Left lung (tissue), 10 donors: ENCODE results near the gene TOP2A. TPM values are rescaled to one million over a fixed set of nuclear protein-coding genes. Genes with fewer than 3 reads are reported as not detected.
A peak's percentile ranks its signal among the peaks of the same experiment; 100 is the strongest.
"Not testable (repeated sequence)": the region's sequence is repeated elsewhere in the genome, so short reads cannot be mapped to it uniquely, and the experiment has no call there.

Experiments used
- ATAC-seq: fragments of 200-7000 bp; cut with Tn5 transposase; one replicate; pipeline ENCODE4 v1.9.1; 2020; ENCODE audit warnings: moderate library complexity
- DNase-seq, 4 donors: peaks; one replicate each; pipeline ENCODE4 v3.0.0-alpha.2; 2013 to 2020
- H3K27ac ChIP-seq, 2 donors: fragments of 200-600 bp; sonication (generic) in 1 of 2; one replicate each; pipeline versions ENCODE4 v1.5.0 to v1.8.0; 2020 to 2021
- H3K27me3 ChIP-seq, 2 donors: fragments of 200-600 bp; sonication (generic) in 1 of 2; one replicate each; pipeline versions ENCODE4 v1.5.0 to v1.8.0; 2020 to 2021
- H3K36me3 ChIP-seq, 2 donors: fragments of 200-600 bp; sonication (generic) in 1 of 2; one replicate each; pipeline versions ENCODE4 v1.5.0 to v1.8.0; 2020 to 2021
- H3K4me1 ChIP-seq, 2 donors: fragments of 200-600 bp; one replicate each; pipeline ENCODE4 v1.8.0; 2021
- H3K4me3 ChIP-seq, 2 donors: fragments of 200-600 bp; sonication (generic) in 1 of 2; one replicate each; pipeline versions ENCODE4 v1.5.0 to v1.8.0; 2020 to 2021; ENCODE audit warnings: mild to moderate bottlenecking in 1 of 2
- H3K9me3 ChIP-seq, 2 donors: fragments of 200-600 bp; sonication (generic) in 1 of 2; one replicate each; pipeline versions ENCODE4 v1.5.0 to v1.8.0; 2020 to 2021
- CTCF ChIP-seq, 2 donors: fragments of 200-600 bp; sonication (generic) in 1 of 2; IDR thresholded peaks; one replicate each; pipeline versions ENCODE4 v1.5.0 to v1.8.0; 2021; ENCODE audit warnings: antibody characterized with exemption in 2 of 2
- intact Hi-C, 2 donors: fragments of 100-400 bp; cut with DNase I; formaldehyde crosslinking; loops; one replicate each; pipeline versions ENCODE4 v1.11.2 to v1.14.2; 2022
- polyA plus RNA-seq, 6 donors: library from polyadenylated mRNA; unstranded; fragments of 120-200 nt; gene quantifications; one replicate each; pipeline ENCODE4 v1.2.1, GENCODE V29; 2013; ENCODE audit not compliant: insufficient read length in 6 of 6
- total RNA-seq, 2 donors: library from RNA; stranded (reverse); fragmentation: NEBNext Ultra II Directional; extraction: Animal tissue kit (Norgen Biotek cat#: 25700); gene quantifications; one replicate each; pipeline ENCODE4 v1.2.1, GENCODE V29; 2021
- donor health status: DM: no; HTN: yes; CAD: no.
- donor health status: DM: no; HTN: no; CAD: no.

Gene TOP2A
- total and polyA plus RNA-seq, 8 donors: 18.1 to 314 (median 139) TPM

- no peak overlapping the region for H3K27ac ChIP-seq
These were observed 463 bp downstream of the TOP2A start for GRCh38 chr17:40417258-40417608.

GRCh38 chr17:40416671-40417070 lies 1.0 kb downstream of the TOP2A start:
- Histone ChIP-seq H3K27me3 (no peaks in the 10 kb centered on the region), H3K27ac (no peak overlapping the region), H3K4me1 (peaks cover 3 to 49% of the 10 kb centered on the region in 2 donors), H3K4me3 (peak overlapping the region; percentile 53 to 73), H3K36me3 (no peaks in the 10 kb centered on the region), H3K9me3 (no peaks in the 10 kb centered on the region)
- DNase-seq: no peak
- TF ChIP-seq CTCF (IDR thresholded peaks at IDR 0.05): no peak
- no peak for ATAC-seq
- intact Hi-C loops: no loop called here

More at GRCh38 chr17:40417258-40417608, 463 bp downstream of the TOP2A start:
- no peak for TF ChIP-seq CTCF (IDR thresholded peaks at IDR 0.05)
- Histone ChIP-seq H3K4me3 (peak overlapping the region; percentile 53 to 73), H3K9me3 (no peaks in the 10 kb centered on the region), H3K36me3 (no peaks in the 10 kb centered on the region), H3K4me1 (peaks cover 3 to 49% of the 10 kb centered on the region in 2 donors), H3K27me3 (no peaks in the 10 kb centered on the region)
- ATAC-seq: peak; percentile 1
- DNase-seq: no peak
- intact Hi-C loops: no loop called here

- ATAC-seq: peak; percentile 36
- H3K27me3 ChIP-seq: no peaks in the 10 kb centered on the region
- DNase-seq: no peak
- peak; percentile 56 to 62 for TF ChIP-seq CTCF (IDR thresholded peaks at IDR 0.05)
- H3K36me3 ChIP-seq: peaks cover 0 to 1% of the 10 kb centered on the region in 2 donors
- peak overlapping the region in 1 of 2 donors; percentile 41 for H3K27ac ChIP-seq
- peaks cover 3 to 49% of the 10 kb centered on the region in 2 donors for H3K4me1 ChIP-seq
- H3K4me3 ChIP-seq: no peak overlapping the region
- no peaks in the 10 kb centered on the region for H3K9me3 ChIP-seq
- intact Hi-C loops: no loop called here
These were observed 2.3 kb downstream of the TOP2A start for GRCh38 chr17:40415390-40415789.

- ATAC-seq, H3K9me3 ChIP-seq, DNase-seq, H3K27ac ChIP-seq, intact Hi-C loops, H3K27me3 ChIP-seq, H3K4me3 ChIP-seq: not testable (repeated sequence)
- Histone ChIP-seq H3K36me3 (peaks cover 0 to 11% of the 10 kb centered on the region in 2 donors), H3K4me1 (peaks cover 0 to 40% of the 10 kb centered on the region in 2 donors)
These were observed 3.4 kb downstream of the TOP2A start for GRCh38 chr17:40414312-40414711.

- H3K27me3 ChIP-seq: no peaks in the 10 kb centered on the region
- no peak for TF ChIP-seq CTCF (IDR thresholded peaks at IDR 0.05)
- ATAC-seq: no peak
These were observed 4.8 kb downstream of the TOP2A start for GRCh38 chr17:40412880-40413279.

GRCh38 chr17:40411821-40412220 lies 5.9 kb downstream of the TOP2A start:
- H3K27ac ChIP-seq: no peak overlapping the region
- H3K4me1 ChIP-seq: peaks cover 0 to 20% of the 10 kb centered on the region in 2 donors
- H3K4me3 ChIP-seq: no peak overlapping the region
- no peaks in the 10 kb centered on the region for H3K9me3 ChIP-seq
- peaks cover 0 to 13% of the 10 kb centered on the region in 2 donors for H3K36me3 ChIP-seq
- H3K27me3 ChIP-seq: no peaks in the 10 kb centered on the region
- ATAC-seq (no peak), DNase-seq (no peak)
- TF ChIP-seq CTCF (IDR thresholded peaks at IDR 0.05): no peak
- intact Hi-C loops: no loop called here

More at GRCh38 chr17:40412880-40413279, 4.8 kb downstream of the TOP2A start:
- no peak overlapping the region for H3K27ac ChIP-seq
- H3K4me1 ChIP-seq: peaks cover 0 to 28% of the 10 kb centered on the region in 2 donors
- intact Hi-C loops: no loop called here
- no peak for DNase-seq
- no peak overlapping the region for H3K4me3 ChIP-seq
- H3K9me3 ChIP-seq: no peaks in the 10 kb centered on the region
- H3K36me3 ChIP-seq: peaks cover 0 to 11% of the 10 kb centered on the region in 2 donors
